G401 (cell line): ENCODE data around the gene PDCD6IP. TPM values are rescaled to one million over a fixed set of nuclear protein-coding genes. Genes with fewer than 3 reads are reported as not detected.

Experiments used
- DNase-seq: peaks from one replicate; pipeline ENCODE4 v3.0.0-alpha.2; 2015; ENCODE audit warnings: low spot score
- in situ Hi-C: cut with HindIII; loops from 2 replicates; pipeline ENCODE4 v1.10.0; 2016; ENCODE audit warnings: low sequenced_read_pairs, mixed read lengths
- total RNA-seq: library from RNA; depleted of rRNA; stranded (reverse); fragments of >200 nt; shearing (Covaris generic); gene quantifications from 2 replicates; pipeline ENCODE4 v1.2.3, GENCODE V29; 2014

The PDCD6IP gene
- total RNA-seq, 1 experiment from 2014 or later: 85.6 TPM

DNA sequence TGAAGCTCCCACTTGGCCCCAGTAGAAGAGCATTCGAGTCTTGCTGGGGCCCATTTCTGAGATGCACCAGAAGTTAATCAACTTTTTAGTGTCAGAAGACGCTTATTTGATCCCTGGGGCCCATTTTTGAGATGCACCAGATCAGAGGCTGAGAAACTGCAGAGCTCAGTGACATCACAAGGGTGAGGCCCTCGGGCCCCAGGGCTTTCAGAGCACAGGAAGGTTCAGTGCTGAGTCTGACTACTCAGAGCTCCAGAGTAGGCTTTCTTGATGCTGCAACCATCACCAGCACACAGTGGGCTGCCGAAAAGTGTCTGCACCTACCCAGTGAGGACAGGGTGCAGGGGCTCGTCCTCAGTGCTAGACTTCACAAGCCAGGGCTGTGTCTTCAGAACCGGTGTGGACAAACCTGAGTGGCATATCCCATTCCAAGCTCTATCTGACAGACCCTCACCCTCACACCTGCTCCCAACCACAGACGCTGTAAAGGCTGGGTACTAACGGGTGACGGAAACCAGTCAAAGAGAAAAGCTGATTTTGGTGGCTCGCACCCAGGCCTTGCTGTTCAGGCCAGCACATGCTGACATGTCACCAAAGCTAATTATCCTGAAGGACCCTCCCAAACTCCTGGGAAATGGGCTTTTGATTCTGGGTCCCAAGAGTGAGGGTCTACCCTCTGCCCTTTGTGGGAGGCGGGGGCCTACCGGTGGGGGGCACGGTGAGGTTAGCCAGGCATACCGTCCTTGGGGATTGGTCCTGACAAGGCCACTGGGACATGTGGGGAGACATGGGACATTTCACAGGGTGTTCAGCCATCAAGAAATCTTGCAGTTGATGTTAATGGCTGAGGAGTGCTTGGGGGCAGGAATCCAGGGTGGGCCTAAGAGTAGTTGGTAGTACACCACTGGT, 83.0 kb downstream of the PDCD6IP start:
- no peak for DNase-seq
- in situ Hi-C loops: no loop called here

DNA sequence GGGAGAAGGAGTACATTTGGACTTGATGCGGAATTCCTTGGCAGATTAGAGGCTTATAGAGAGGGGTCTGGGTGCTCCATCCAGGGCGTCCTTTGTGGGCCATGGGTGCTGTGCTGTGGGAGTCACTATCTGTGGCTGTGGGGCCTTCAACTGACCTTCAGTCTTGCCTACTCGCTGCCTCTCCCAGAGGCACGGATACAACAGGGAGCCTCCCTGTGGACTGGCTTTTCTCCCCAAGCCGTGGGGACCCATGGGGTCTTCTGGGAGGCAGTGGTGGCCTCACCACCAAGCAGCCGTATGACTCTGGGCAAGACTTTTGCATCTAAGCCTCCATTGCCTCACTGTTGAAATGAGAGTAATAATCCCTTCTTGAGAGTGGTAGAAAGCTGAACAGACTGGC, 83.9 kb downstream of the PDCD6IP start:
- in situ Hi-C loops: no loop called here

DNA sequence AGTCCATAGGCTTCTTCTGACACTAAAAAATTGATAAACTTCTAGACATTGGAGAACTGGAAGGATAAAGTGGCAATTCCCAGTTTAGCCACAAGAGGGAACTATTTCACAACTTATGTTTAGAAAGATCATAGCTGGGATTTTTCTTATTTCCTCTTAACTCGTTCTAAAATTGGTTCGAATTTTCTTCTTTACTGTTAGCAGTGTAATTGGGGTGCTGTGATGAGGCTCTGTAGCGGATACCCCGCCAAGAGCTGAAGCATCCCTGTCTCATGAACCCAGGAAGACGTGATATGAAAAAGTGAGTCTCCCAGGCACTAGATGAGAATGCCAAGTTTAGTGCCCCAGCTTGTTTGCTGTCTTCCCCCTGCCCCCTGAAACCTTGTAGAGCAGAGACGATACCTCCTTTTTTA, 85.1 kb downstream of the PDCD6IP start:
- in situ Hi-C loops: no loop called here
- DNase-seq: peak; percentile 81

More for the DNA sequence above, 83.9 kb downstream of the PDCD6IP start:
- DNase-seq: no peak

DNA sequence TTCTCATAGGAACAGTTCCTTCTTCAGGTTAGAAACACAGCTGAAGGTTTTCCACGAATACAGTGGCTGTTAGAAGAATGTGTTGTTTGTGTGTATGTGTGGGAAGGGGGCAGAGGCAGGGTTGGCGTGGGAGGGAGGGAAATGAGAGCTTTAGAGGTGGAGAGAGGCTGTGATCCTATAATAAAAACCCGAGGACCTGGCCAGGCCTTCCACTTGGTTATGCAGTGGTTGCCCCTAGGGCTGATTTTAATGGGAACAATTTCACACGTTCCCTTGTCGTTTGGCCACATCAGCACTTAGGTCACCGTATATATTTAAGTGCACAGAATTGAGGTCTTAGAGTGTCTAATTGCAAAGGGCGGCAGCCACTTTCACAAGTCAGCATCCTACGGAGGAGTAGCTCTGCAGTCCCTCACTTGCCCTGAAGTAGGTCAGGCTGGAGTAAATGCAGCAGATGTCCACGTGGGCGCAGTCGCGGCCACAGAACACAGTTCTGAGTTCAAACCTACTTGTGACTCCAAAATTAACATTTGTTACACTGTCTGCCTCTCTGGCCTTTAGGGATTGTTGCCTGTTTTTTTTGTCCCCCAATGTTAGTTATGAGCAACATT, 85.6 kb downstream of the PDCD6IP start:
- DNase-seq: peak; percentile 84
- in situ Hi-C loops: no loop called here

DNA sequence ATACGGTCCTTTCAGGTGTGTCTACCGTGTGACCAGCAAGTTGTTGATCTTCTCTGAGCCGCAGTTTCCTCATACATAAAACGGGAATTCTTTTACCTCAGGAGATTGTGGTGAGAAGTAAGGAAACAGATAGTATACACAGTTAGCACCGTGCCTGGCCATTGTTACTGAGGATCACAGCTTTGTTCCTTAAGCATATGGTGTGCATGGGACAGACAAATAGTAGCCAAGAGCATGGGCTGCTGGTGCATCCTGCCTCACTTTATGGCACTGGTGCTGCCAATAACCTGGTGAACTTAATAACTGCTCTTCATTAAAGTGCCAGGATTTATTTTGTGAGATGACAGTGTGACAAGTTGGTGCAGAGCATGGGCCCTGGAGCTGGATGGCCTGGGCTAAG, 86.3 kb downstream of the PDCD6IP start:
- in situ Hi-C loops: no loop called here
- peak; percentile 83 for DNase-seq

DNA sequence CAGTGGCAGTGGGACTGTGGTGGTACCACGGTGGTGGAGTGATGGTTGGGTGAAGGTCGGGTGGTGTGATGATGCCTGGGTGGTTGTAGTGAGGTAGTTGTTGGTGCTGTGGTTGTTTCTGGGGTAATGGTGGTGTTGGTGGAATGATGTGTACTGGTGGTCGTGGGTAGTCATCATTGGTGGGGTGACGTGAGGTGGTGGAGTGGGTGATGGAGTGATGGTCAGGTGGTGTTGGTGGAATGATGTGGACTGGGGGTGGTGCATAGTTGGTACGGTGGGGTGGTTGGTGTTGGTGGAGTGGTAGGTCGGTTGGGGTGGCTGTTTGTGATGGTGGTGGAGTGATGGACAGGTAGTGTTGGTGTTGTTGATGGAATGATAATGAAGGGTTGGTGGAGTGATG, 87.1 kb downstream of the PDCD6IP start:
- in situ Hi-C loops: no loop called here
- no peak for DNase-seq

DNA sequence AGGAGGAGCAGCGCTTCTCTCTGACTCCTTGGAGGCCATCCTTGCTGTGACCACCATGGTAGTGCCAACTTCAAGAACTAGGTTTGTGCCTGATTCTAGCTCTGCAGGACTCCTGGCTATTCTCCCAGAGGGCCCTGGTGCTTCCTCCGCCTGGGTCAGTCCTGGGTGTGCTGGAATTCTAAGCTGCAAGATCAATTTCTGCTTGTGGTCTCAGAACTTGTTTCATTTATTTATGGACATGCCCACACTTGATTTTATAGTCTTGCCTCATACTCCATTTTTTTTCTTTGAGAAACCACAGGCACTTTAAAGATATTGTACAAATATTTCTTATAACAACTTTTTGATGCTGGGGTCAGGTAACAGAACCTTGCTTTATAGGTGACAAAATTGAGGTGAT, 87.6 kb downstream of the PDCD6IP start:
- in situ Hi-C loops: no loop called here
- no peak for DNase-seq

DNA sequence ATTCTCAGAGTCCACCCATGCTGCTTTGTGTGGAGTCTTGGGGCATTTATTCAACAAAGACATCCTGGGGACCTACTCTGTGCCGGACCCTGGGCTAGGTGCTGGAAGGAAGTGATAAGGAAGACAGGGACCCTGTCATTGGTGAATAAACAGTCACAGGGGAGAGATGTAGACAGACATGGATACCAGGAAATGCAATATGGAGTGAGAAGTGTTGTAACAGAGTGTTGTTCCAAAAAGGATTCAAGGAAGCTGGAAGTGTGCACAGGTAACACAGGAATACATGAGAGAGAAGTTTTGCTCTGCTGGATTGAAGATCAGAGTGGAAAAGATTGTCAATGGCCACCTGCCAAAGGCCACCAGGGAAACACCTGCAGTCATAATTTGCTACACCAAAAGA, 89.0 kb downstream of the PDCD6IP start:
- in situ Hi-C loops: no loop called here
- peak; percentile 10 for DNase-seq

DNA sequence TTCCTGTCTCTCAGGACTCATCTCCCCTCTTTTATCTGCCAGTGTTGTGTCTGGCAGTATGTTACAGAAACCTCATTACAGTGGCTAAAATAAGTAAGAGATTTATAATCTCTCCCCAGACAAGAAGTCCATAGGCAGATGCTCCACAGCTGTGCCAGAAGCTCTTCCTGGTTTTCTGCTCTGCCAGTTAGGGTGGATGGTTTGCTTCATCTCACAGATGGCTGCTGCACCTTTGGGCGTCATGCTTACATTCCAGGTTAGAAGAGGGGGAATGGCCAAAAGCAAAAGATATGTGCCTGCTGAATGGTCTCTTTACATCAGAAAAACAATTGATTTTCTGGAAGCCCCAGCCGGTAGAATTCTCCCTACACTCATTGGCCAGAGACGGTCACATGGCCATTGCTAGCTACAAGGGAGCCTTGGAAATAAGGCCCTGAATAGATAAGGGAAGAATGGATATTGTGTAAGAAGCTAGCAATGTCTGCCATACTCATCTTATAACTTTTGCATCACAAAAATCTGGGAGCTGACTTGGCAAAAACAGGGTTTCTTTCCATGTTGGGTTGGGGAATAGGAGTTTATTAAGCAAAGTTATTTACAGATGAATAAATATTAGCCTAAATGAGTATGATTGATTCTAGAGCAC, 91.1 kb downstream of the PDCD6IP start:
- no peak for DNase-seq
- in situ Hi-C loops: no loop called here

DNA sequence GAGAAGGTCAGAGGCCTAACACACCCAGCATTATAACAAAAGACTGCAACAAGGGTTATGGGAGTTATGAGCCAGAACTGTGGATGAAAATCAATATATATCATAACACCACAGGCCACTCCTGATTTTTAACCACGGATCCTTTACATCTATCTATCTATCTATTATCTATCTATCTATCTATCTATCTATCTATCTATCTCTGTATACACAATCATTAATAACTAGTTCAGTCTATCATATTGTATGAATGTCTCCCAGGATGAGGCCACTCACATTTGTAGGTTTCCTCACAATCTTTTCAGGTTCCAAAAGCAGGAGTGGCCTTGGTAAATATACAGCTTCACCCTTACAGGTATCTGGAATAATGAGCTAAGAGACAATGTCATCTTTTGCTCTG, 94.2 kb downstream of the PDCD6IP start:
- in situ Hi-C loops: no loop called here
- DNase-seq: no peak

DNA sequence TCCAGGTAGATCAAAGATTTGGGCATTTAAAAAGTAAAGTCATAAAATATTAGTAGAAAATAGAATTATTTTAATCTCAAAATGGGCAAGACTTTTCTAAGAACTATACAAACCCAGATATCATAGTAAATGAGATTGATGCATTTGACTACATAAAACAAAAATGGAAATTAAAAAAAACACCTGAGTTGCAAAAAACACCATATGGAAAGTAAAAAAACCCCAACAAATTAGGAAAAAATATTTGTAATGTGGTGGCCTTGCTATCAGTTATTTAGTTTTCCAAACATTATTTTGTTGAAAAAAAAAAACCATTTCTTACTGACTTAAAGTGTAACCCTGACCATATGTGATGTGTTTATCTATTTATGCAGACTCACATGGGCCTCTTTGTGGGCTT, 97.2 kb downstream of the PDCD6IP start:
- in situ Hi-C loops: no loop called here
- DNase-seq: no peak

DNA sequence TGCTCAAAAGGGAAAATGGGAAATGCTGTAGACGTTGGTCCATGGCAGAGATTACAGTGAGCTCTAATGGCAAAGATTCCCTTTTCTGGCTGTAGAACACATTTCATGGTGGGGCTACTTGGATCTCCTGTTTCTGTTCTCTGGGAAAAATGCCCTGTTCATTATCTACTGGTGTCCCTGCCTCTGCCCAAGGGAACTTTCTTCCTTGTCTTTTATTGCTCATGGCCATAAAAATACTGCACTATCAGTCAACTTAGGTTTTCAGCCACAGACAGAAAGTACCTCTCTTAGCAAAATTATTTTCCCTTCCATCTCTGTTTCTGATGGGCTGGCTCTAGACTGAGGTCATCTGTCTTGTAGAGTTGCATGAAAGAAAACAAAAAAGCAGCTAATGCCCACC, 98.9 kb downstream of the PDCD6IP start:
- in situ Hi-C loops: no loop called here
- DNase-seq: no peak

DNA sequence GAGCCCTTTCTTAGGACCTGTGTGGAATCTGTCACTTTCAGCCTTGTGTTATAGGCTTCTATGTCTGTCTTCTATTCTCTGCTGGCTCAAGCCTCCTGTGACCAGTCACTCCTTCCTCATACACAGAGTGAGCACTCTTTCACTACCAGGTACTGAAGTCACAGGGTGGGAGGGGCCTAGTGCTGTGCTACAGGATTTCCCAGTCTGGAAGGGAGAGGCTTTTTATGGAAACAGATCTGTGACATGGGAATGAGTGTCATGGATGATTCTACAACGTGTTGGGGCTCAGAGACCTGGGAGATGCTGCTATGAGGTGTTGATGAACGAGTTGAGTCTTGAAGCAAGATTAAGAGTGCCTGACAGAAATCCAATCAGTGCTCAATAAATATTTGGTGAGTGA, 100.5 kb downstream of the PDCD6IP start:
- DNase-seq: no peak
- in situ Hi-C loops: no loop called here

DNA sequence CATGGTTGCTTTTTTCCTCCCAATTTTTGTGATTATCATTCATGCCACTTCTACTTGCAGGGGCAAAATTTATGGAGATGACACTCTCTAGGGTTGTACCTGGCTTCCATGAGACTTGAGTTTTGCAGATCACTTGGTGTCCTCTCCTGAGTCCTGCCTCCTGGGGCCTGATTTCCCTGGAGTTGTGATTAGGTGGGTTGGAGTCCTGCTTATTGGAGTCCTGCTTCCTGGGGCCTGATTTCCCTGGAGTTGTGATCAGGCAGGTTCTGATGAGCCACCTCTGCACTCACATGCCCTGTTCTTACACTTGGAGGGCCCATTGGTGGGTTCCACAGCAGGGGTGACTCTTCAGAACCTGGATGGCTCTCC, 102.0 kb downstream of the PDCD6IP start:
- in situ Hi-C loops: no loop called here
- DNase-seq: no peak

DNA sequence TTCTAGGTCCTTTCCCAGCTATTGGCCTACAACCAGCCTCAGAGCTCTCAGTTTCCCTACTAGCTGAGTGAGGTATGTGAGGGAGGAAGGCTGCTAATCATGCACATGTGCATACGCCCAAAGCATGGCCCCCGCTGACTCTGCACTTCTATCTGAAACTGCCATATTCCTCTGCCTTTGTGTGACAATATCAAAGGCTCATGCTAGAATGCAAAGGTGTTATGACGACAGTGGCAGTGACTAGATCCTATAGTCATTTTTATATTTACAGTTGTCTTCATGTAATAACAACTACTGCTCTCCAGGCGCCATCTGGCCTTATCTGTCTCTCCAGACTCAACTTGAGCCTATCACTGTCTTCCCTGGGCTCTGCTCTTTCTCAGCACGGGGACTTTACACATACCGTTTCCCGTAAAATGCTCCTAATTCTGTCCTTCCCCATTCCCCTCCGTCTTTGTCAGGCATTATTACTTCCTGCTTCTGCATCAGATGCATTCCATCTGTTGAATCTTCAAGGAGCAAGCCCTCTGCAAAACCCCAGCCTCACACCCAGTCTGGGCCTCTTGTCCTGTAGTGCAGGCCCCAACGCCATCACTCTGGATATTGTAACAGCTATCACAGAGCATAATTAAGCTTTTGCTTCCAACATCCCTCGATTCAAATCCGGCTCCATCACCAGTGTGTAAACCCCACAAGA, 102.5 kb downstream of the PDCD6IP start:
- in situ Hi-C loops: no loop called here
- no peak for DNase-seq

DNA sequence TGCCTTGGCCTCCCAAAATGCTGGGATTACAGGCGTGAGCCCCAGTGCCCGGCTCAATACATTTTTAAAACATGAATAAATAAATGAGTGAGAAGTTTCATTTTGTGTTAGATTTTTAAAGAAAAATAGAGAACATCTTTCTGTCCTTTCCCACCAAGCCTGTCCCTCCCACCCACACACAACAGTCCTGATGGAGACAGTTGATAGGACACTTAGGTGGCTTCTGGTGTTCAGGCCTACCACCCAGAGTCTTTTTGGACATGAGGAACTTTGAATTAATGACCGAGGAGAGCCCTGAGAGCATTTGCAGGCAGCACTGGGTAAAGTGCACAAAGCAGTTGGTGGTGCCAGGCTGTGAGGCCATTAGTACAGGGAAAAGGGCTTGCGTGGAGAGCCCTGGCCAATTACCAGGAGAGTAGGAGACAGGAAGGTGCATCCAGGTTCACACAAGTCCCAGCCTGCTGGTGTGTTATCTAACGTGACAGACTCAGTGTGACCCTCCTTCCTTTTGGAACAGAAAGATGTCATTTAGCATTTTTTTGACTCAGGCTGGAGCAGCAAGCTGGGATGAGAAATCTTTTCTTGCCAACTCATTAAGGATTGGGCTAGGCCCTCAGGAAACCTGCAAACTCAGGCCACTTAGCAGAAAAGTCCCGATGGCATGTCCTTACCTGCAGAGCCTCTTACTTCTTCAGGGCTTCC, 103.6 kb downstream of the PDCD6IP start:
- DNase-seq: peak; percentile 88
- in situ Hi-C loops: no loop called here

DNA sequence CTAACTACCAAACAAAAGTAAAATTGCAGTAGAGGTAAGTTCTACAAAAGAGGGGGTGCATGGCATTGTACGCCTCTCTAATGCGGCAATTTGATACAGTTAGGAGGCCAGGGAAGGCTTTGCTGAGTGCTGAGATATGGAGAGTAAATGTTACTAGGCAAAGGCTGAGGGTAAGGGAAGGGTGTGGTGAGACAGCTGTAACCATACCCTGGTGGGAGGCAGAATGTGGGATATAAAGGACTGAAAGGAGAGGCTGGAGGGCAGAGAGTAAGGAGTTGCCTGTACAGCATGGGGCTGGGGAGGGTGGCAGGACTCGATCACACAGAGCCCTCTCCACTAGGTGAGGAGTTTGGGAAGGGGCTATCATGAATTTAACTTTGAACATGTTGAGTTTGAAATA, 106.3 kb downstream of the PDCD6IP start:
- in situ Hi-C loops: no loop called here
- no peak for DNase-seq

DNA sequence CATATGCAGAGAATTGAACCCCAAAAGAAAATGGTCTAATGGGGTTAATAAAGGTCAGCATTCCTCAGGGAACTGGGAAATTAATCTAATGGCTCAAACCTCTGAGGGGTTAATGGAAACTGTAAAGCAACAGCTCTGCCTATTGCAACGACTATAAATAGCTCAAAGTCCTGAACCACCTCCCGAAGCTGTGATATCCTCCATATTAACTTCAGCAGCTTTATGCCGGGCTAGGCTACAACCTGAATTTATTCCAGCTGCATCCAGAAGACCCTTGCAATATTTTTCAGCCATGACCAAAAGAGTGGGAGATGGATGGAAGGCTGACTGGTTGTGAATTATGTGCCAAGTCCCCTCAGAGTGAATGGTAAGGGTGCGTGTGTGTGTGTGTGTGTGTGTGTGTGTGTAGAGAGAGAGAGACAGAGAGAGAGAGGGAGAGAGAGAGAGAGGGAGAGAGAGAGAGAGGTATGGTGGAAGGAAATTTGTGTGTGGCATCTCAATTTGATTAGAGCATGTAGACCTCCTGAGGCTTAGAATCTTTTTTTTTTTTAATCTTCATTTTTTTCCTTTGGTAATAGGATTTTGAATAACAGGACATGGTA, 109.9 kb downstream of the PDCD6IP start:
- no peak for DNase-seq
- in situ Hi-C loops: no loop called here

DNA sequence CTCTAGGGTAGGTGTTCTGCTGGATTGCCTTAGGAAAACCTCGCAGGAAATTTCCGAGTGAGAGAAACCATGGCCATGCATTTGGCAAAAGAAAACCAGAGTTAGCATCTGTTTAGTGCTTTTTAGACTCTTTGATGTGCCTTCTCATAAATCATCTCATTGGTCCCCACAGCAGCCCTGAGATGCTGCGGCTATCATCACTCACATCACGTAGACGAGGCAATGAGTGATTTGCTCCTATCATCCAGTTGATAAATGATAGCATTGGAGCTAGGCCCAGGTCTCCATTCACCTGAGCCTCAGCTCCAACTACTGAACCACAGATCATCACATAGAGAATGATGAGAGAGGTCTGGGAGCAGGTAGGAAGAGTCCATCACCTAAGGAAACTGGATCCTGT, 111.1 kb downstream of the PDCD6IP start:
- in situ Hi-C loops: no loop called here
- no peak for DNase-seq
